PFSK-1 (cell line): ENCODE data around the gene HNRNPU.

Experiments
- FOXP2 ChIP-seq: optimal IDR thresholded peaks from 2 replicates; pipeline ENCODE3; 2011; ENCODE audit warnings: borderline replicate concordance, control low read depth, inconsistent platforms; ENCODE audit not compliant: insufficient read depth; ENCODE audit errors: extremely low read length, extremely low read depth
- POLR2AphosphoS5 ChIP-seq: IDR thresholded peaks from 2 replicates; pipeline ENCODE4 v1.6.1; 2012; ENCODE audit warnings: low read depth, mild to moderate bottlenecking, control low read depth, low read length, moderate library complexity
- REST ChIP-seq, 2 experiments: IDR thresholded peaks; 2 replicates each; pipeline versions ENCODE4 v1.6.1 to v1.8.0; 2011 to 2012; ENCODE audit warnings: low read depth in 2 of 2, low read length in 2 of 2, control low read depth in 1 of 2, inconsistent platforms in 1 of 2, mild to moderate bottlenecking in 1 of 2, moderate library complexity in 1 of 2; ENCODE audit not compliant: insufficient read depth in 1 of 2
- SIN3A ChIP-seq: IDR thresholded peaks from 2 replicates; pipeline ENCODE4 v1.6.1; 2012; ENCODE audit warnings: mild to moderate bottlenecking, low read length, moderate library complexity, borderline replicate concordance; ENCODE audit not compliant: insufficient read depth
- TAF1 ChIP-seq: IDR thresholded peaks from 2 replicates; pipeline ENCODE4 v1.6.1; 2012; ENCODE audit warnings: low read length, control low read depth, borderline replicate concordance; ENCODE audit not compliant: insufficient read depth

The HNRNPU gene

GRCh38 chr1:244852694-244853093 lies 11.6 kb downstream of the HNRNPU start:
- TF ChIP-seq SIN3A (no peak), TAF1 (no peak), POLR2AphosphoS5 (no peak), REST (IDR thresholded peaks at IDR 0.05; ENCODE audit: insufficient read depth in 1 of 2, low read depth in 2 of 2, low read length in 2 of 2) (no peak), FOXP2 (no peak)

GRCh38 chr1:244851546-244852231 lies 12.7 kb downstream of the HNRNPU start:
- no peak for TF ChIP-seq SIN3A
- TF ChIP-seq POLR2AphosphoS5: no peak
- no peak for TF ChIP-seq TAF1
- TF ChIP-seq FOXP2: no peak
- no peak for TF ChIP-seq REST (IDR thresholded peaks at IDR 0.05; ENCODE audit: insufficient read depth in 1 of 2, low read depth in 2 of 2, low read length in 2 of 2)

GRCh38 chr1:244850896-244851295 lies 13.4 kb downstream of the HNRNPU start:
- TF ChIP-seq TAF1 (no peak), POLR2AphosphoS5 (no peak), SIN3A (no peak), REST (IDR thresholded peaks at IDR 0.05; ENCODE audit: insufficient read depth in 1 of 2, low read depth in 2 of 2, low read length in 2 of 2) (no peak), FOXP2 (no peak)

GRCh38 chr1:244850099-244850852 lies 14.1 kb downstream of the HNRNPU start:
- TF ChIP-seq POLR2AphosphoS5 (no peak; the same call in 1 of the 2 replicates), REST (IDR thresholded peaks at IDR 0.05; ENCODE audit: insufficient read depth in 1 of 2, low read depth in 2 of 2, low read length in 2 of 2) (no peak), SIN3A (no peak), TAF1 (no peak), FOXP2 (no peak)
